Left lung (tissue), 10 donors: ENCODE measurements around the gene LRRC10B. TPM values are rescaled to one million over a fixed set of nuclear protein-coding genes. Genes with fewer than 3 reads are reported as not detected.

Experiments
- ATAC-seq: fragments of 200-7000 bp; cut with Tn5 transposase; one replicate; pipeline ENCODE4 v1.9.1; 2020; ENCODE audit warnings: moderate library complexity
- DNase-seq, 4 donors: peaks; one replicate each; pipeline ENCODE4 v3.0.0-alpha.2; 2013 to 2020
- H3K27ac ChIP-seq, 2 donors: fragments of 200-600 bp; sonication (generic) in 1 of 2; one replicate each; pipeline versions ENCODE4 v1.5.0 to v1.8.0; 2020 to 2021
- H3K27me3 ChIP-seq, 2 donors: fragments of 200-600 bp; sonication (generic) in 1 of 2; one replicate each; pipeline versions ENCODE4 v1.5.0 to v1.8.0; 2020 to 2021
- H3K36me3 ChIP-seq, 2 donors: fragments of 200-600 bp; sonication (generic) in 1 of 2; one replicate each; pipeline versions ENCODE4 v1.5.0 to v1.8.0; 2020 to 2021
- H3K4me1 ChIP-seq, 2 donors: fragments of 200-600 bp; one replicate each; pipeline ENCODE4 v1.8.0; 2021
- H3K4me3 ChIP-seq, 2 donors: fragments of 200-600 bp; sonication (generic) in 1 of 2; one replicate each; pipeline versions ENCODE4 v1.5.0 to v1.8.0; 2020 to 2021; ENCODE audit warnings: mild to moderate bottlenecking in 1 of 2
- H3K9me3 ChIP-seq, 2 donors: fragments of 200-600 bp; sonication (generic) in 1 of 2; one replicate each; pipeline versions ENCODE4 v1.5.0 to v1.8.0; 2020 to 2021
- CTCF ChIP-seq, 2 donors: fragments of 200-600 bp; sonication (generic) in 1 of 2; IDR thresholded peaks; one replicate each; pipeline versions ENCODE4 v1.5.0 to v1.8.0; 2021; ENCODE audit warnings: antibody characterized with exemption in 2 of 2
- intact Hi-C, 2 donors: fragments of 100-400 bp; cut with DNase I; formaldehyde crosslinking; loops; one replicate each; pipeline versions ENCODE4 v1.11.2 to v1.14.2; 2022
- polyA plus RNA-seq, 6 donors: library from polyadenylated mRNA; unstranded; fragments of 120-200 nt; gene quantifications; one replicate each; pipeline ENCODE4 v1.2.1, GENCODE V29; 2013; ENCODE audit not compliant: insufficient read length in 6 of 6
- total RNA-seq, 2 donors: library from RNA; stranded (reverse); fragmentation: NEBNext Ultra II Directional; extraction: Animal tissue kit (Norgen Biotek cat#: 25700); gene quantifications; one replicate each; pipeline ENCODE4 v1.2.1, GENCODE V29; 2021
- donor health status: DM: no; HTN: yes; CAD: no.
- donor health status: DM: no; HTN: no; CAD: no.

Gene LRRC10B
- total and polyA plus RNA-seq, 8 donors, result 0.29 to 5.5 (median 1.9) TPM

GRCh38 chr11:61472282-61472681, 36.3 kb upstream of the LRRC10B start:
- DNase-seq (peak in 1 of 4 donors; percentile 77), ATAC-seq (peak; percentile 79)
- TF ChIP-seq CTCF (IDR thresholded peaks at IDR 0.05), result no peak
- intact Hi-C loops, result loop anchor here in 1 of 2 donors (10.0 kb wide), 1 partner anchor 153 kb away; no protein-coding TSS in a partner anchor
- H3K36me3 ChIP-seq, result peaks cover 0 to 54% of the 10 kb centered on the region in 2 donors
- peaks cover 6 to 11% of the 10 kb centered on the region in 2 donors for H3K4me1 ChIP-seq
- no peaks in the 10 kb centered on the region for H3K27me3 ChIP-seq
- no peaks in the 10 kb centered on the region for H3K9me3 ChIP-seq
- H3K4me3 ChIP-seq, result no peak overlapping the region
- peak overlapping the region; percentile 33 to 83 for H3K27ac ChIP-seq

GRCh38 chr11:61472868-61473267, 35.7 kb upstream of the LRRC10B start:
- intact Hi-C loops, result loop anchor here in 1 of 2 donors (10.0 kb wide), 1 partner anchor 152 kb away; no protein-coding TSS in a partner anchor
- DNase-seq, result no peak
- H3K27ac ChIP-seq, result peak overlapping the region; percentile 33 to 83
- no peak for TF ChIP-seq CTCF (IDR thresholded peaks at IDR 0.05)
- peak; percentile 45 for ATAC-seq
- no peaks in the 10 kb centered on the region for H3K27me3 ChIP-seq
- H3K36me3 ChIP-seq, result peaks cover 0 to 49% of the 10 kb centered on the region in 2 donors
- no peaks in the 10 kb centered on the region for H3K9me3 ChIP-seq
- peaks cover 12 to 15% of the 10 kb centered on the region in 2 donors for H3K4me1 ChIP-seq
- H3K4me3 ChIP-seq, result no peak overlapping the region

- no peak for TF ChIP-seq CTCF (IDR thresholded peaks at IDR 0.05)
- DNase-seq, result no peak
- H3K27me3 ChIP-seq, result no peaks in the 10 kb centered on the region
- peaks cover 13 to 16% of the 10 kb centered on the region in 2 donors for H3K4me1 ChIP-seq
- H3K9me3 ChIP-seq, result no peaks in the 10 kb centered on the region
- peak overlapping the region in 1 of 2 donors; percentile 83 for H3K27ac ChIP-seq
- ATAC-seq, result peak; percentile 24
- no peak overlapping the region for H3K4me3 ChIP-seq
- H3K36me3 ChIP-seq, result peaks cover 0 to 43% of the 10 kb centered on the region in 2 donors
- intact Hi-C loops, result loop anchor here in 1 of 2 donors (10.0 kb wide), 1 partner anchor 151 kb away; no protein-coding TSS in a partner anchor
Measured at GRCh38 chr11:61473370-61474012, 35.1 kb upstream of the LRRC10B start.

DNA sequence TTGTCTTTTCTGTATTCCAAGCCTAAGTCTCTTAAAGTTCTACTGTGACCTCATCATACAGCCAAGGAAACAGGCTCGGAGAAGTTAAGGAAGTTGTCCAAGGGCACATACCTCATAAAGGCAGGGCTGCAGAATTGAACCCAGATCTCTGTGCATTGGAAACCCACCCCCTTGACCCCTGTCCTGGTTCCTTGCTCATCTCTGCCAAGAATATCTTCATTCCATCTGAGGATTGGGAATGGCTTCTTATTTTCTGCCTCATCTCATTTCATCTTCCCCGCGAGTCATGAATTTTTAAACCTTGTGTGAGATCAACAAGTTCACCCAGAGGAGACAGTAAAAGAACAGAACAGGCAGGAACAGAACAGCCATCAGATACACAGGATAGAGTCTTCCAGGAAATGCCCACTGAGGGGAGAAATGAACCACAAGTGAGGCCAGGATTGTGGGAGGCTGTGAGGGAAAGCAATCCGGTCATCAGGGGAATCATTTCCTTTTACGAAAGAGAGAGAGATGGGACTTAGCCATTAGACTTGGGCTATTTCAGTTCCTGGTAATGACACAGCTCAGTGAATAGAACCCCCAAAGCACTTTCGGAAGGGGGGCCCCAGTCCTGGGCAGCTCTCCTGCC, 34.4 kb upstream of the LRRC10B start:
- Histone ChIP-seq H3K27me3 (no peaks in the 10 kb centered on the region), H3K9me3 (no peaks in the 10 kb centered on the region), H3K4me1 (peaks cover 13 to 16% of the 10 kb centered on the region in 2 donors), H3K4me3 (no peak overlapping the region), H3K36me3 (peaks cover 0 to 39% of the 10 kb centered on the region in 2 donors), H3K27ac (no peak overlapping the region)
- ATAC-seq, result peak; percentile 15
- no peak for TF ChIP-seq CTCF (IDR thresholded peaks at IDR 0.05)
- intact Hi-C loops, result loop anchor here in 1 of 2 donors (10.0 kb wide), 1 partner anchor 151 kb away; no protein-coding TSS in a partner anchor
- no peak for DNase-seq

- Histone ChIP-seq H3K4me3 (no peak overlapping the region), H3K27me3 (no peaks in the 10 kb centered on the region), H3K36me3 (peaks cover 0 to 28% of the 10 kb centered on the region in 2 donors), H3K9me3 (no peaks in the 10 kb centered on the region), H3K4me1 (peaks cover 13 to 16% of the 10 kb centered on the region in 2 donors), H3K27ac (no peak overlapping the region)
- no peak for ATAC-seq
- TF ChIP-seq CTCF (IDR thresholded peaks at IDR 0.05), result no peak
- intact Hi-C loops, result loop anchor here in 1 of 2 donors (5.0 to 10.0 kb wide), 2 partner anchors 42 to 149 kb away; no protein-coding TSS in a partner anchor
- no peak for DNase-seq
Measured at GRCh38 chr11:61475433-61475832, 33.1 kb upstream of the LRRC10B start.
